Sigmoid colon (tissue), 7 donors: ENCODE data around the gene TNFRSF18. TPM values are rescaled to one million over a fixed set of nuclear protein-coding genes. Genes with fewer than 3 reads are reported as not detected.

ENCODE experiments used
- DNase-seq: peaks from one replicate; pipeline ENCODE4 v3.0.0-alpha.2; 2019
- H3K27ac ChIP-seq, 4 donors: fragments of 200-600 bp; sonication (generic); one replicate each; pipeline ENCODE4 v1.5.1; 2016 to 2019; ENCODE audit warnings: mild to moderate bottlenecking in 1 of 4
- H3K27me3 ChIP-seq, 3 donors: fragments of 200-600 bp; sonication (generic); one replicate each; pipeline ENCODE4 v1.5.1; 2019; ENCODE audit warnings: mild to moderate bottlenecking in 1 of 3
- H3K36me3 ChIP-seq, 4 donors: fragments of 200-600 bp; sonication (generic); one replicate each; pipeline ENCODE4 v1.5.1; 2016 to 2019
- H3K4me1 ChIP-seq, 4 donors: fragments of 200-600 bp; sonication (generic); one replicate each; pipeline ENCODE4 v1.5.1; 2017 to 2019
- H3K4me3 ChIP-seq, 4 donors: fragments of 200-600 bp; sonication (generic); one replicate each; pipeline ENCODE4 v1.5.1; 2017 to 2019; ENCODE audit warnings: mild to moderate bottlenecking in 2 of 4, moderate library complexity in 1 of 4
- H3K9me3 ChIP-seq, 4 donors: fragments of 200-600 bp in 3 of 4; sonication (generic) in 3 of 4; one replicate each; pipeline versions ENCODE4 v1.5.1 to v1.6.1; 2013 to 2019
- CTCF ChIP-seq, 4 experiments: fragments of 450-650 bp in 3 of 4; fragments of 200-600 bp in 1 of 4; IDR thresholded peaks; one replicate each; pipeline ENCODE4 v1.5.1; 2016 to 2019; ENCODE audit warnings: antibody characterized with exemption in 4 of 4, mild to moderate bottlenecking in 3 of 4, moderate library complexity in 2 of 4
- EP300 ChIP-seq, 4 donors: sonication (generic); formaldehyde crosslinking; IDR thresholded peaks; one replicate each; pipeline ENCODE4 v1.6.1; 2017; ENCODE audit warnings: antibody characterized with exemption in 4 of 4
- POLR2A ChIP-seq, 2 donors: fragments of 450-650 bp; IDR thresholded peaks; one replicate each; pipeline ENCODE4 v1.6.1; 2016; ENCODE audit warnings: antibody characterized with exemption in 2 of 2, mild to moderate bottlenecking in 2 of 2, moderate library complexity in 2 of 2
- POLR2AphosphoS5 ChIP-seq, 4 donors: sonication (generic); formaldehyde crosslinking; IDR thresholded peaks; one replicate each; pipeline ENCODE4 v1.6.1; 2017; ENCODE audit warnings: antibody characterized with exemption in 4 of 4
- WGBS, 2 donors: extraction: QIAGEN DNeasy Blood & Tissue Kit; methylation state at CpG; one replicate each; pipeline ENCODE4 v1.1.7; 2013; 5-methylcytosine and 5-hydroxymethylcytosine counted together
- intact Hi-C: fragments of 100-400 bp; cut with DNase I; formaldehyde crosslinking; loops from one replicate; pipeline ENCODE4 v1.15.1; 2023
- polyA plus RNA-seq, 3 donors: library from polyadenylated mRNA; stranded (reverse); fragments of 200-250 nt; gene quantifications; one replicate each; pipeline ENCODE4 v1.2.3, GENCODE V29; 2013
- total RNA-seq, 4 donors: library from RNA; depleted of rRNA; stranded (reverse); fragments of >200 nt; gene quantifications; one replicate each; pipeline ENCODE4 v1.1.0, GENCODE V29; 2016
- donor health status: healthy with polysubstance abuse.
- donor health status: Bipolar disorder and iron deficiency.
- donor health status: healthy.

The TNFRSF18 gene
- total and polyA plus RNA-seq, 7 donors: 0.71 to 3.9 (median 1.2) TPM; not detected in 4

DNA sequence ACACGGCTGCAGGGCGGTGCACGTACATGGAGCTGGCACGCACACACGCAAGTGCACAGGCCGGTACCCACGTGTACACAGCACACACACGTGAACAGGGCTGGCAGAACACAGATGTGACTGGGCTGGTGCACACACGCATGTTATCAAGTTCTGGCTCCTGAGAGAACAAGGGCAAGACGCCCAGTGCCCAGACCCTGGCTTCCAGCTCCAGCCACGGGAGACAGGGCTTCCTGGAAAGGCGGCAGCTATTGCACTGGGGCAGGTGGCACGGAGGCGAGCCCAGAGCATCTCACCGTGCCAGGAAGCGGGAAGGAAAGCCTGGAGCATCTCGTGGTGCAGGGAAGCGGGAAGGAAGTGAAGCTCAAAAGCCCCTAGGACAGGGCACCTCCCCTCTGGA is 19.5 kb upstream of the TNFRSF18 start:
- H3K4me1 ChIP-seq: peaks cover 0 to 32% (median 20%) of the 10 kb centered on the region in 4 donors
- H3K36me3 ChIP-seq: peaks cover 39 to 82% (median 58%) of the 10 kb centered on the region in 4 donors
- no peak for TF ChIP-seq POLR2AphosphoS5 (IDR thresholded peaks at IDR 0.05)
- no peak for TF ChIP-seq POLR2A (IDR thresholded peaks at IDR 0.05)
- TF ChIP-seq CTCF (IDR thresholded peaks at IDR 0.05): no peak
- no peak for TF ChIP-seq EP300 (IDR thresholded peaks at IDR 0.05)

GRCh38 chr1:1225238-1225845 is 18.9 kb upstream of the TNFRSF18 start:
- intact Hi-C loops: no loop called here
- no peaks in the 10 kb centered on the region for H3K27me3 ChIP-seq
- DNase-seq: no peak
- no peaks in the 10 kb centered on the region for H3K9me3 ChIP-seq
- no peak overlapping the region for H3K27ac ChIP-seq
- H3K4me1 ChIP-seq: peaks cover 0 to 26% (median 14%) of the 10 kb centered on the region in 4 donors
- 63 to 90% methylated on average over 34 of the region's 34 CpGs for WGBS, 2 donors
- no peak overlapping the region for H3K4me3 ChIP-seq
- TF ChIP-seq POLR2AphosphoS5 (IDR thresholded peaks at IDR 0.05): no peak
- TF ChIP-seq POLR2A (IDR thresholded peaks at IDR 0.05): no peak
- TF ChIP-seq CTCF (IDR thresholded peaks at IDR 0.05): no peak
- TF ChIP-seq EP300 (IDR thresholded peaks at IDR 0.05): no peak
- H3K36me3 ChIP-seq: peaks cover 44 to 88% (median 61%) of the 10 kb centered on the region in 4 donors

More for the DNA sequence above, 19.5 kb upstream of the TNFRSF18 start:
- no peak overlapping the region for H3K27ac ChIP-seq
- H3K4me3 ChIP-seq: no peak overlapping the region
- 89 to 91% methylated on average over 18 of the region's 18 CpGs for WGBS, 2 donors
- H3K27me3 ChIP-seq: no peaks in the 10 kb centered on the region
- no peak for DNase-seq
- intact Hi-C loops: no loop called here
- no peaks in the 10 kb centered on the region for H3K9me3 ChIP-seq

GRCh38 chr1:1223891-1224290 is 17.5 kb upstream of the TNFRSF18 start:
- Histone ChIP-seq H3K27me3 (no peaks in the 10 kb centered on the region), H3K36me3 (peaks cover 48 to 98% (median 63%) of the 10 kb centered on the region in 4 donors), H3K4me1 (peaks cover 0 to 12% (median 0%) of the 10 kb centered on the region in 4 donors), H3K4me3 (no peak overlapping the region), H3K27ac (no peak overlapping the region), H3K9me3 (no peaks in the 10 kb centered on the region)
- intact Hi-C loops: no loop called here
- 93 to 94% methylated on average over 21 of the region's 21 CpGs for WGBS, 2 donors
- TF ChIP-seq CTCF (IDR thresholded peaks at IDR 0.05): no peak
- DNase-seq: no peak

DNA sequence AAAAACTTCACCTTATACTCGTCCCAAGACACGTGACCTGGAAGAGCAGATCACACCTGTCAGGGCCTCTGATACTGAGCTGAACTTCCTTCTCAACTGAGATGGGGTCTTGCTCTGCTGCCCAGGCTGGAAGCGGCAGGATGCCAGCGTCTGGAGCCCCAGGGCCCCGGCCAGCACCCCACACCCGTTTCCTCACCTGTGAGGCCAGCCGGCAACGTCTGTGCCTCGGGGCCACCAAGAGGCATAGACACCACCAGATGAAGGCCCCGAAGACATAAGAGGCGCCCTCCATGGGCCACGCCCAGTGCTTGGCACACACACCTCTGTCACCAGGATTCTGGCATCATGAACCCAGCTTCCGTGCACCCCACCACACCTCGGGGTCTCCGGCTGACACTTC is 16.9 kb upstream of the TNFRSF18 start:
- H3K36me3 ChIP-seq: peaks cover 48 to 98% (median 63%) of the 10 kb centered on the region in 4 donors
- intact Hi-C loops: no loop called here
- no peak for DNase-seq
- no peak overlapping the region for H3K27ac ChIP-seq
- H3K27me3 ChIP-seq: no peaks in the 10 kb centered on the region
- H3K4me3 ChIP-seq: no peak overlapping the region
- H3K4me1 ChIP-seq: peaks cover 0 to 6% (median 0%) of the 10 kb centered on the region in 4 donors
- WGBS, 2 donors: 96% methylated on average over 15 of the region's 15 CpGs
- H3K9me3 ChIP-seq: no peaks in the 10 kb centered on the region
- TF ChIP-seq EP300 (IDR thresholded peaks at IDR 0.05): no peak
- TF ChIP-seq POLR2A (IDR thresholded peaks at IDR 0.05): no peak
- TF ChIP-seq CTCF (IDR thresholded peaks at IDR 0.05): no peak
- no peak for TF ChIP-seq POLR2AphosphoS5 (IDR thresholded peaks at IDR 0.05)
